Measurements from ENCODE around the gene TECTB. TPM values are rescaled to one million over a fixed set of nuclear protein-coding genes. Genes with fewer than 3 reads are reported as not detected.

TECTB gene
- total RNA-seq, 1 donor from 2014 or later = not detected

DNA sequence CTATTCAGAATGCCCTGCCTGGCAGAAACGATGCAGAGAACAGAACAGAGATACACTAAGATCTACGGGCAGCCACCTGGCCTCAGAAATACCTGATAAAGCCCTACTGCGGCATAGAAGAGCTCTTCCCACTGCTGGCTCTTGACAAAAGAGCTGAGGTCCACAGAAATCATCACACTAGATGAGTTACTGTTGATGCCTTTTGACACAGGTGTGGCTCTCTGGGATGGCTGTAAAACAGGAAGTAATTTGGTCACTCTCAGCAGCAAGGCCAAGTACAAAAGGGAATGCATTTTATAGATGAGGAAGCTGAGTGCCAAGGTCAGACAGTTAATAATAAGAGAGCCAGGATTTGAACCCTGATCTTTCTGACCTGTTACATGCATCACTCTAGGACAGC lies 55.8 kb downstream of the TECTB start:
- Mint-ChIP-seq H3K27ac (ENCODE audit: unreplicated experiment) (no peak overlapping the region), H3K27me3 (ENCODE audit: low read depth, unreplicated experiment) (peaks cover 14% of the 10 kb centered on the region), H3K4me1 (ENCODE audit: low read depth, unreplicated experiment) (no peaks in the 10 kb centered on the region), H3K9me3 (ENCODE audit: unreplicated experiment) (no peaks in the 10 kb centered on the region), H3K36me3 (ENCODE audit: low read depth, unreplicated experiment) (no peaks in the 10 kb centered on the region), H3K4me3 (ENCODE audit: unreplicated experiment) (no peak overlapping the region)
- Histone ChIP-seq H3K79me2 (ENCODE audit: insufficient read depth, low read length) (no peaks in the 10 kb centered on the region), H3K27me3 (ENCODE audit: insufficient read depth, low read length) (no peaks in the 10 kb centered on the region), H3K4me3 (ENCODE audit: insufficient read depth, low read depth, low read length) (no peak overlapping the region), H2AFZ (ENCODE audit: low read depth, low read length) (no peak overlapping the region), H4K20me1 (ENCODE audit: insufficient read depth, low read length) (no peaks in the 10 kb centered on the region), H3K9me3 (ENCODE audit: insufficient read depth, low read depth, low read length) (no peaks in the 10 kb centered on the region), H3K4me1 (ENCODE audit: insufficient read depth, low read length) (no peaks in the 10 kb centered on the region), H3K4me2 (ENCODE audit: low read length) (no peak overlapping the region), H3K9ac (ENCODE audit: low read length) (no peak overlapping the region), H3K36me3 (ENCODE audit: insufficient read depth, low read length) (no peaks in the 10 kb centered on the region), H3K27ac (ENCODE audit: low read depth, low read length) (no peak overlapping the region)
- DNase-seq (ENCODE audit: low read depth) = no peak
- no peak for FAIRE-seq
- TF ChIP-seq EZH2 (IDR thresholded peaks at IDR 0.05; ENCODE audit: insufficient read depth, low read length) = no peak
- TF ChIP-seq, protein P1, sequence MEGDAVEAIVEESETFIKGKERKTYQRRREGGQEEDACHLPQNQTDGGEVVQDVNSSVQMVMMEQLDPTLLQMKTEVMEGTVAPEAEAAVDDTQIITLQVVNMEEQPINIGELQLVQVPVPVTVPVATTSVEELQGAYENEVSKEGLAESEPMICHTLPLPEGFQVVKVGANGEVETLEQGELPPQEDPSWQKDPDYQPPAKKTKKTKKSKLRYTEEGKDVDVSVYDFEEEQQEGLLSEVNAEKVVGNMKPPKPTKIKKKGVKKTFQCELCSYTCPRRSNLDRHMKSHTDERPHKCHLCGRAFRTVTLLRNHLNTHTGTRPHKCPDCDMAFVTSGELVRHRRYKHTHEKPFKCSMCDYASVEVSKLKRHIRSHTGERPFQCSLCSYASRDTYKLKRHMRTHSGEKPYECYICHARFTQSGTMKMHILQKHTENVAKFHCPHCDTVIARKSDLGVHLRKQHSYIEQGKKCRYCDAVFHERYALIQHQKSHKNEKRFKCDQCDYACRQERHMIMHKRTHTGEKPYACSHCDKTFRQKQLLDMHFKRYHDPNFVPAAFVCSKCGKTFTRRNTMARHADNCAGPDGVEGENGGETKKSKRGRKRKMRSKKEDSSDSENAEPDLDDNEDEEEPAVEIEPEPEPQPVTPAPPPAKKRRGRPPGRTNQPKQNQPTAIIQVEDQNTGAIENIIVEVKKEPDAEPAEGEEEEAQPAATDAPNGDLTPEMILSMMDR (IDR thresholded peaks at IDR 0.05; ENCODE audit: insufficient read depth, low read depth, low read length) = no peak

DNA sequence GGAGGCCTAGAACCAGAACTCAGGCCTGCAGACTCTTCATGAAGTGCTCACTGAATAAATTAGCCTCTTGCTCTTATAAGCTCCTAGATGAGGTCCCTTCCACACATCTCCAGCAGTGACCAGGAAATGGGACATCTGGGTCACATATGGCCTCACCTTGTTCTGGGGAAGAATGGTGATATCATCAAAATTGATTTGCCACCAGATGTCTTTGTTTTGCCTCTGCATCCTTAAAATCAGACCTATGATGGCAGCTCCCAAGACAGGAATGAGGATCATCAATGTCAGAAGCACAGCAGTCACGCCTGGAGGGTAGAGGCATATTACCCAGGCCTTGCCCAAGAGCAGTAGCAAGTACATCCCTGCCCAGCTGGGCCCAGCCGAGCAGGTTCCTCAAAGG lies 57.4 kb downstream of the TECTB start:
- TF ChIP-seq, protein P1 (IDR thresholded peaks at IDR 0.05; ENCODE audit: insufficient read depth, low read depth, low read length) = no peak
- TF ChIP-seq EZH2 (IDR thresholded peaks at IDR 0.05; ENCODE audit: insufficient read depth, low read length) = no peak
- H3K27ac Mint-ChIP-seq (ENCODE audit: unreplicated experiment) = no peak overlapping the region
- no peaks in the 10 kb centered on the region for H3K79me2 ChIP-seq (ENCODE audit: insufficient read depth, low read length)
- no peak overlapping the region for H3K4me3 ChIP-seq (ENCODE audit: insufficient read depth, low read depth, low read length)
- H3K27ac ChIP-seq (ENCODE audit: low read depth, low read length) = no peak overlapping the region
- FAIRE-seq (no peak), DNase-seq (ENCODE audit: low read depth) (no peak)
- no peaks in the 10 kb centered on the region for H3K4me1 ChIP-seq (ENCODE audit: insufficient read depth, low read length)
- no peak overlapping the region for H3K4me3 Mint-ChIP-seq (ENCODE audit: unreplicated experiment)
- no peaks in the 10 kb centered on the region for H4K20me1 ChIP-seq (ENCODE audit: insufficient read depth, low read length)
- H3K9me3 ChIP-seq (ENCODE audit: insufficient read depth, low read depth, low read length) = no peaks in the 10 kb centered on the region
- no peaks in the 10 kb centered on the region for H3K9me3 Mint-ChIP-seq (ENCODE audit: unreplicated experiment)
- H3K27me3 ChIP-seq (ENCODE audit: insufficient read depth, low read length) = no peaks in the 10 kb centered on the region
- H3K4me2 ChIP-seq (ENCODE audit: low read length) = no peak overlapping the region
- H2AFZ ChIP-seq (ENCODE audit: low read depth, low read length) = no peak overlapping the region
- no peaks in the 10 kb centered on the region for H3K4me1 Mint-ChIP-seq (ENCODE audit: low read depth, unreplicated experiment)
- H3K36me3 ChIP-seq (ENCODE audit: insufficient read depth, low read length) = no peaks in the 10 kb centered on the region
- no peaks in the 10 kb centered on the region for H3K36me3 Mint-ChIP-seq (ENCODE audit: low read depth, unreplicated experiment)
- H3K9ac ChIP-seq (ENCODE audit: low read length) = no peak overlapping the region
- H3K27me3 Mint-ChIP-seq (ENCODE audit: low read depth, unreplicated experiment) = peaks cover 12% of the 10 kb centered on the region

DNA sequence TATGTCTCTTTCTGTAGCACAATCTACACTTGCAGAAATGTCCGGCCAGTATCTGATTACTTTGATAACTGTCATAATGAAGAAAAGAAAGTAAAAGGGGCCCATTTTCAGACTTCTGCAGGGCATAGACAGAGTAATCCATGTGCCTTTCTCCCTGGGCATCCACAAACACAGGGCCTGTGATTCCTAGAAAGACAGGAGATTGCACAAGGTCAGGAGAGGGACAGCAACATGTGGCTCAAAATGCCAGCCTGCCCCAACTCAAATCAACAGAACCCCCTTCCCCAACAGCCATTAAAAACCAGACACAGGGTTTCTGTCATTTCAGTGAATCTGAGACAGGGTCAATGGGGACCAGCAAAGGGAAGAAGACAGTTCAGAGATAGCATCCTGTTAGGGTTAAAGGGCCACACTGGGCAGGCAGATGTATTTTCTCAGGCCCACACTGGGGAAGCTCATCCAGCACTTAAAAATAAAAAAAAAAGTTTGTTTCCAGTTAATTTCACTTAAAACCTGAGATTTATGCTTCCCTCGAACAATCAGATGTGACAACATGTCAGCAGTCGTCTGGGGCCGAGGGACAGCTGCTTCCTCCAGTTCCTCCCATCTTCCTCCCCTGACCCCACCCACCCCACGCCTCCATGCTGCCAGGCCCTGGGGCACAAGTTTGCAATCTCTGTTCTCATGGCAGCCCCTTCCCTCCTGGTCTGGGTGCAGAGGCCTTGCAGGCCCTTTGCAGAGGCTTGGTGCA lies 60.0 kb downstream of the TECTB start:
- Histone ChIP-seq H4K20me1 (ENCODE audit: insufficient read depth, low read length) (no peaks in the 10 kb centered on the region), H3K4me1 (ENCODE audit: insufficient read depth, low read length) (no peaks in the 10 kb centered on the region), H3K79me2 (ENCODE audit: insufficient read depth, low read length) (no peaks in the 10 kb centered on the region), H3K4me2 (ENCODE audit: low read length) (no peak overlapping the region), H3K9me3 (ENCODE audit: insufficient read depth, low read depth, low read length) (no peaks in the 10 kb centered on the region), H3K36me3 (ENCODE audit: insufficient read depth, low read length) (no peaks in the 10 kb centered on the region), H3K9ac (ENCODE audit: low read length) (no peak overlapping the region), H3K27ac (ENCODE audit: low read depth, low read length) (no peak overlapping the region), H2AFZ (ENCODE audit: low read depth, low read length) (no peak overlapping the region), H3K27me3 (ENCODE audit: insufficient read depth, low read length) (no peaks in the 10 kb centered on the region), H3K4me3 (ENCODE audit: insufficient read depth, low read depth, low read length) (no peak overlapping the region)
- Mint-ChIP-seq H3K27me3 (ENCODE audit: low read depth, unreplicated experiment) (peaks cover 8% of the 10 kb centered on the region), H3K4me3 (ENCODE audit: unreplicated experiment) (no peak overlapping the region), H3K27ac (ENCODE audit: unreplicated experiment) (no peak overlapping the region), H3K36me3 (ENCODE audit: low read depth, unreplicated experiment) (no peaks in the 10 kb centered on the region), H3K4me1 (ENCODE audit: low read depth, unreplicated experiment) (no peaks in the 10 kb centered on the region), H3K9me3 (ENCODE audit: unreplicated experiment) (no peaks in the 10 kb centered on the region)
- FAIRE-seq = no peak
- DNase-seq (ENCODE audit: low read depth) = no peak
- no peak for TF ChIP-seq EZH2 (IDR thresholded peaks at IDR 0.05; ENCODE audit: insufficient read depth, low read length)
- TF ChIP-seq, protein P1 (IDR thresholded peaks at IDR 0.05; ENCODE audit: insufficient read depth, low read depth, low read length) = no peak
